HG03095 (cell line): ENCODE results near the gene CNTN6.

ENCODE experiments used
- ATAC-seq: cut with Tn5 transposase; IDR thresholded peaks from one replicate; pipeline ENCODE4 v1.9.1; 2021; ENCODE audit warnings: moderate library complexity; ENCODE audit not compliant: unreplicated experiment

CNTN6 gene

DNA sequence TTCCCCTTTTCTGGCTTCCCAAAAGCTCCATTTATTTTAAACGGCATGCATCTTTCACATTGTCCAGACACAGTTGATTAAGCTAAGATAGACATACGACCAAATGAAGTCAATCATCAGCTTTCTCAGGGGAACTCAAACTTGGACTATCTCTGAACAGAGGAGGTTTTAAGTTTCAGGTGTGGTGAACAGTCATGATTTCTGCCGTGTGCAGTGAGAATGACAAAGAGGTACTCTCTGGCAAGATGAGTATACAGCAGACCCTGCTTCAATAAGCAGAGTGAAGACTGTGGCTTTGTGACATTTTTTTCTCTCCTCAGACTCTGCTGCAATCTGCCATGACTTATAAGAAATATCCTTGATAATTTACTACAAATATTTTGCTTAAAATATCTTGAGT lies 307.7 kb downstream of the CNTN6 start:
- ATAC-seq: no peak

DNA sequence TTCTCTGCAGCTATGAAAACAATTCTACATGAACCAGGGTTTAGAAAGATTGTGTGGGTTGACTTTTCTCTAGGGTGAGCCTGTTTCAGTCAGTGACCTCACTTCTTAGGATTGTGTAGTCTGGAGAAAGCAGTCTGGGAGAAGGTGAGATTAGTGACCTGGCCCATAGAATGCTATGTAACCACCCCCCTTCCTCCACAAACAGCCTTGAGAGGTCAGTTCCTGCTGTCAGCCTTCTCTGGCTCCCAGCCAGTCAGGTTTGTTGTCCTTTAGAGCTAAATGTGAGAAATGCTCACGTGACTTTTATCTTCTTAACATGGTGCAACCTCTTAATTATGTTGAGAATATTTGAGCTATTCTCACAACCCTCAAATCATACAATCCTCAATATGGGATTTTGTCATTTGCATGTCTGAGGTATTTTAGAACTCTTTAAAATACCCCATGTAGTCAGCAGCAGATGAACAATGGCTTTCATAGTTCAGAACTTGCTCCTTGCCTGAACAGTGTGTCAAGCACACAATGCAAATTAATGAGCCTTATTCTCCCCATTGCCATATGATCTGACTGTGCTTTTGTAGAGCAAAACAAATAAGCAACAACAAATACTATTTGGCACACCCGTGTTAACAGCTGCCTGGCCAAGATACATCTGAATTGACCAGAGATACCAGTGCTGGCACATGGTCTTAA lies 311.6 kb downstream of the CNTN6 start:
- no peak for ATAC-seq

DNA sequence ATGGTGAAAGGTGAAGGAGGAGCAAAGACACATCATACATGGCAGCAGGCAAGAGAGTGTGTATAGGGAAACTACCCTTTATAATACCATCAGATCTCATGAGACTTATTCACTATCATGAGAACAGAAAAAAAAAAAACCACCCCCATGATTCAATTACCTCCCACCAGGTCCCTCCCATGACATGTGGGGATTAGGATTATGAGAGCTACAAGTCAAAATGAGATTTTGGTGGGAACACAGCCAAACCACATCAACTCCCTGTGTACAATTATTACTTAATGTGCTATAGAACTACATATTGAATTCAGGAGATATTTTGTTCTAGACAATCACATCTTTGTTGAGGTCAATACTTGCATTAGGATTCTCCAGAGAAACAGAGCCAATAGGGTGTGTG lies 313.4 kb downstream of the CNTN6 start:
- ATAC-seq: no peak

DNA sequence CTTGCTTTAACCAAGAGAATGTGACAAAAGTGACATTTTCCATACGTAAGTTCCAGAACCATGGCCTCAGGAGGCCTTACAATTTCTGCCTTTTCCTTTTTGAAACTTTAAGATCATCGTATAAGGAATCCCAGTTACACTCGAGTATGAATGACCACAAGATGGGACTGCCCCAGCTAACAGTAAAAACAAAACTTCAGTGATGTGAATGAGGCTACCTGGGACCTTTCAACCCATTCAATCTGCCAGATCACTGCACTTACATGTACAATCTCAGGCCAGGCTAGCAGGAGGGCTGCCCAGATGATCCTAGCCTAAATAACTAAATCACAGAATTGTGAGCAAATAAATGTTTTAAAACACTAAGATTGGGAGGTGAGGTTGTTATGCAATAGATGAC lies 328.8 kb downstream of the CNTN6 start:
- ATAC-seq: peak; percentile 76

DNA sequence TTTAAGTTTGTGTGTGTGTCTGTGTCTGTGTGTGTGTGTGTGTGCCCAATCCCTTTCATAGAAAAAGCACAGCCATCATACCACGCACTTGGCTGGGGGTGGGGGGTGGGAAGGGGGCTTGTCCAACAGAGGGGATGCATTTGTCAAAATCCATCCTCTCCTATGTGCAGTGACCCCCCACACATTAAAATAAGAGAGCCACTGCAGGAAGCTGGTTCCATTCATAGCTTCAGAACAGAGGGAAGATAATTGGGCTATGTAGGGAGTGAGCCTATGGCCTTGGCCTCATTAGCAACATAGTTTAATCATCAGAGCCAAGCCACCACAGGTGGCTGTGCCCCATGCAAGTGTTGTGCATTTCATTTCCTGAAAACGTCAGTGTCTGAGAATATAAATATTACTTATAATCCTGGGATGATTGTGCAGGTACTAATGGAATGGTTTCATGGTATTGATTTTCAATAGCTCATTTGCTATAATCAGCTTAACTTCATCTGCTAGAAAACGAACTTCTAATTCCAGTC lies 330.8 kb downstream of the CNTN6 start:
- no peak for ATAC-seq

DNA sequence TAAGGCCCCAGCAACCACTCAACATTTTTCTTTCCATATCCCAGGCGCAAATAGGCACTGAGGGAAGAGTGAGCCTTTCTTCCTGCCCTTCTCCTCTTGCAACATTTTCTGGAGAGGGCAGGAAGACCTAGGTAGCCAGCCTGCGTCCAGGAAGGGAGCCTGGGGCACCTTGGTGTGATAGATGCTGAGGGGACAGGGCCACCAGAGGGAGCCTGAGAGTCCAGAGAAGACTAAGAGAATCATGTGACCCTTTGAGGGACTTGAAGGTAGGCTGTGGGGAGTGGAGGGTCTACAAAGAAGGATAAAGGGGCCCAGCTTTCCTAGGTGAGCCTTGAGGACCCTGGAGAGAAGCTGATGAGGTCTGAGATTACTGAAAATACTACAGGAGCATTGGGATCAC lies 346.6 kb downstream of the CNTN6 start:
- ATAC-seq: no peak

DNA sequence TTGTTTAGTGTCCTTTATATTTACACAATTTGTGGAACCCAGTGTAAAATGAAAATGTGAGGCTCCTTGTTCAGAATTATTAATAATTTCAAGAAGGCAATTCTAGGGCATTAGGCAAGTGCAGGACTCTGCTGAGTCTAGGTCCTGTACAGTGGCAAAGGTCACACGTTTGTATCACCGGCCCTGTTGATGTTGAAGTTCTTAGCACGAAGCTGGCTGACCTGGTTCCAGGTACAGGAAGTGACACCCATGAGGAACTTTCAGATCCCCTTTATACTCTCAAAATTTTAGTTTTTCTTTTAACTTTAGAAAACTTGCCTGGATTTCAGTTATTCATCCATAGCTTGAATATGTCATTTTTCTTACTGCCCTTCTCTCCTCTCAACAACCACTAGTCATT lies 349.4 kb downstream of the CNTN6 start:
- no peak for ATAC-seq

DNA sequence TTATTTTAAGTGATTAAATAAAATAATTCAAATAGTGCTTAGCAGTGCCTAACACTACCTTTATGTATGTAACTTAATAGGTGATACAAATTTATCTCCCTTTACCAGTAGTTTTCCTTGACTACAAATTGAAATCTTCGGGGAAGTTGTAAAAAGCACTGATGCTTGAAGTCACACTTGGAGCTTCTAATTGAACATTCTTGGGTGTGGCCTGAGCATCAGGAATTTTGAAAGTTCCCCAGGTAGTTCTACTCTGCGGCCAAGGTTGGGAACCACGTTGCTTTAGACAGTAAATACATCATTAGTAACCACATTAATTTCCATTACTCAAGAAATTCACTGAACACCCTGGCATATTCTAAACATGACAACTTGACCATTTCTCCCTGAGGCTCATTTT lies 351.4 kb downstream of the CNTN6 start:
- no peak for ATAC-seq

DNA sequence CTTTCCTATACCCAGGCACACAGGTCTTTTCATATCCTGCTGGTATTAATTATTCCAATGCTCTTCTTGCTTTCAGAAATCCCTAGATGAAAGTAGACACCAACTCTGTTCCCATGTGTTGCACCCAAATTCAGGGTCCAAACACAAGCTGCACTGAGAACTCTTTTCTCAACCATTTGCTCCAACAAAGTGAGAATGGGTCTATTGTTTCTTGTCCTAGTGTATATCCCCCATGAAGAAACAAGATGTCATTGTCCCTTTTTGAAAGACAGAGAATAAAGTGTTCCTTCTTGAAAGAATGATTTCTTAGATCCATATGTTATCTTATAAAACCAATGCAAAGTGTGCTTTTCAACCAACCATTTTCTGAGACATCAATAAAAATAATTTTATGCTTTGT lies 353.7 kb downstream of the CNTN6 start:
- ATAC-seq: no peak

DNA sequence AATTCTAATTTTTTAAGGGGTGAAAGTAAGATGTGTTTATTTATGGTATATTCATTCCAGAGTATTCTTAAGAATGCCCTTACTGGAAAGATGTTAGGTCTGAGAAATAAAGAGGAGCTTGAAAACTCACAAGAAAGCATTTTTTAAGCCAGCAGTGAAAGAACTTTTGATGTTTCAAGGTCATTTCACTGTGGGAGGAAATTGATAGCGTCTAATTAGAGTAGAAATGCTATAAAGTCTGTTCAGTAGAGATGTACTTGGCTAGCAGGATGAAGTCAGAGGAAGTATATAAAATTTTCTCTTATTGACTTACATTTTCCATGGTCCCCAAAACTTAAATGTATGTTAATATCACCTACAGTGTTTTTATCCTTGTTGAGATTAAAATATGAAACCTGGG lies 354.6 kb downstream of the CNTN6 start:
- no peak for ATAC-seq

- no peak for ATAC-seq
These were observed 355.6 kb downstream of the CNTN6 start for GRCh38 chr3:1448443-1448842.
